NCI-H1417 (cell line): ENCODE data around the gene TRABD2B.
A peak's percentile ranks its signal among the peaks of the same experiment; 100 is the strongest.

Experiments used
- DNase-seq, 3 experiments: peaks; one replicate each; lab custom pipeline; 2025; lab: John Stamatoyannopoulos, UW

Gene TRABD2B

DNA sequence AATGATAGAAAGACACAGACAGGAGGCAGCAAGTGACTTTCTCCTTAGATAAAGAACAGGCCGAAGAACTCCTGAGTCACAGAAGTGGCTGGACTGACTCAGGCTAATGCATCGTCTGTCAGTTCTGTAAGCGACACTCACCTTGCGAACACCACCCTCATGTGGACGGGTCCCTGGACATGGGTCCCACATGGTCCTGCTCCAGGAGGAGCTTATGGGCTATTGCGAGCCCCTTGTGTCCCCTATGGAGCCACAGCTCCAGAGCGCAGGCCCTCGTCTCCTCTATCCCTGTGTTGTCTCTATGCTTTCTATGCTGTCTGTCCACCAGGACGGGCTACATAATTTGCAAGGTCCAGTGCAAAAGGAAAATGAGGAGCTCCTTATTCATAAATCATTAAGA is 85.8 kb downstream of the TRABD2B start:
- no peak for DNase-seq

DNA sequence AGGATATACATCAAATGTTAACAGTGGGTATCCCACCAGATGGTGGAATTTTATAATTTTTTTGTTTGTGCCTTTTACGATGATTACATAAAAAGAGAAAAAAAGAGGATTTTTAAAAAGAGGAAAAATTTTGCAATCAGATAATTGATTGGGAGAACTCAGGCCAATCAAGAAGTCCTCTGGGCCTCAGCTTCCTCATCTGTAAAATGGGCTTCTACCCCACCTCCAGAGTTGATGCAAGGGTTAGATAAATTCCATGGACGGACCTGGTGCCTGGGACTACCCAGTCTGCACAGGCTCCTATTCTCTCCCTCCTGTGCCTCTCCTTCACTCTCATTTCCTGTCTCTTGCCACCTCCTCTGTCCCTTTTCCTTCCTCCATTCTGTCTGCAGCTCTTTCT is 88.9 kb downstream of the TRABD2B start:
- no peak for DNase-seq

DNA sequence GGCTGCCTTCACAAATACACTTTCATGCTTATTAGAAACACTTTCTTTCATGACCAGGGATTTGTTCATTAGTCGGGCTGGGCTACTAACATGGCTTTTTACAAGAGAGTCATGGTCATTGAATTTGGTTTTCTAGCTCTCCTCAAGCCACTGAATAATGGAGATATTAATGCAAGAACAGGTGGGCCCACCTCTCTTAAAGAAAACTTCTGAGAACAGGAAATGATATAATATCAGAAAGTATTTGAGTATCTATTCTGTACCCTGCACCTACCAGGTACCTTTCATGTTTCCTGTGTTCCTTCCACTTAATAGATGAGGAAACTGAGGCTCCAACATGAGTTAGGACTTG is 90.0 kb downstream of the TRABD2B start:
- no peak for DNase-seq

DNA sequence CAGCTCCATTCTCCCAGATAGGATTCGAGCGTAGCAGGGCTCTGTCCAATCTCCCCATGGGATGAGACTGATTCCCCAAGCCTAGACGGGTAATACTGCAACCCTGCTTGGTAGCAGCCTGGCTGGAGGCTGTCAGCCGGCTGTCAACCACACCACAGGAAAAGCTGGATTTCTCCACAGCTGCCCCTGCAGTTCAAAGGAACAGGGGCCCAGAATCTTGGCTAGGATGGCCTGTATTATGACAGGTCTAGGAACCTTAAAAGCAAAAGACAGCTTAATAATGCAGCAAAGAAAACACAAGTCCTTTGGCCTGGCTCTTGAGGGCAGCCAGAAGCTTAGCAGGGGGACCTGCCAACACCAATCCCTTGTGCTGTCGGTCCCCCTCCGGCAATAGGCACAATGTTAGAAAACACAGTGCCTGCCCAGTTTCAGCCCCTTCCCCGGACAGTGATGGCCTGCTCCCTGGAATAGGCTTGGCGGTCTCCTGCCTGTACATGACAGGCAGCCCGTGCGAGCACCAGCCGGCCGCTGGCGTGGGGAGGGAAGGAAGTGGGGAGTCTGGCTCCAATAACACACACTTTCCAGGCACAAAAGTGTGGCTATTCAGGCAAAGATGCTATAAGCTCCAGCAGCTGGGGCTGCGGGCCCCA is 90.5 kb downstream of the TRABD2B start:
- no peak for DNase-seq

DNA sequence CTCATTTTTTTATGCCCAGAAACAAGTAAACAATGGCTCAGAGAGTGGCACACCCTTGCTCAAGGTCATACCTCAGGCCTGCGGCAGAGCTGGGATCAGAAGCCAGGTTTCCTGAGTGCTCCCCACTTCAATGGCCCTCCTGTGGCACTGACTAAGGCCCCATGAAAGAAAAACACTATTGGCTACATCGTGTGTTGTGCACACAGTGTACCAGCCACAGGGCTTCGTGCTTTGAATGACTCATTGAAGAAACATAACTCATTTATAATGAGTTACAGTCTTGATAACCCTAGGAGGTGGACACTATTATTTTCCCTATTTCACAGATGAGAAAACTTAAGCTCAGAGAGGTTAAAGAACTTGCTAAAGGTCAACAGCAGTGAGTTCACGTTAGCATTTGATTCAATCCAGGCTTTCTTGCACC is 91.2 kb downstream of the TRABD2B start:
- peak; percentile 22 to 71 (median 64) for DNase-seq

DNA sequence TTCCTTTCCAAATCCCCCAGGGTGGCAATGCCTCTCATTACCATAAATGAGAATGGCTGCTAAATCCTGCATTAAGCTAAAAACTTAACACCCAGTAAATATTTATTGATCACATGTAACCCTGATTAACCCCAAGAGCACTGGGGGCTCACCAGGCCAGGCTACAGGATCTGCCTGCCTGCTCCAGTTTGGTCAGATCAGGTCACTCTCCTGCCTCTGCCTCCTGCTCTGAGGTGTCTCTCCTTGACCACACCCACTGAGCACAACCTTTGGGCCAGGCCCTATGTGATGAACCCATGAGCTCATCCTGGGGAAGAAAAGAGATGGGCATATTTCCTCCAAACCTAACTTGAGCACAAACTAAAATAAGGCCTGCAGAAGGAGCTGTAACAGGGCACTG is 93.5 kb downstream of the TRABD2B start:
- DNase-seq: no peak

DNA sequence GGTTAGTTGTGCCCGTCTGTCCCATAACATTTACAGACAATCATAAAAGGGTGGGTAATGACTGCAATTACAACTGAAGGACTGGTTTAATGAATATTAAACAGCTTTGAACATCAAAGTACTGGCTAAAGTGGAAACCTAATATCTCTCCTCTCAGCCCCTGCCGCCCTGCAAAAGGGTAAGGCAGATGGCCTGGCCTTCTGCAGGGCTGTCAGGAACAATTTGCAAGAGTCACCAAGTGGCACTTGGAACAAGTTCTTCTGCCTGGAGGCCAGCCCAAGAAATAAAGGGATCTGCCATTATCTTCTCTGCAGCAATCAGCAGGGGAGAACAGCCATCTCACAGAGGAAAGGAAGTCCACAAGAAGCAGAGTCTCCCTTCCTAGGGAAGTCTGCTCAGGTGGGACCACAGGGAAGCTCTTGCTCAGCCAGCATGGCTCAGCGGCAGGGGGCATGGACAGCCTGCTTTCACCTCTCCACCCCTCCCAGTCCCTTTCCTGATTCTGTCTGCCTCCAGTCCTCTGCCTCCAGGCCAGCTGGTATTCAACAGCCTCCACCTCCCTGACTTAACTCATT is 96.1 kb downstream of the TRABD2B start:
- DNase-seq: peak; percentile 72 to 93 (median 81)

DNA sequence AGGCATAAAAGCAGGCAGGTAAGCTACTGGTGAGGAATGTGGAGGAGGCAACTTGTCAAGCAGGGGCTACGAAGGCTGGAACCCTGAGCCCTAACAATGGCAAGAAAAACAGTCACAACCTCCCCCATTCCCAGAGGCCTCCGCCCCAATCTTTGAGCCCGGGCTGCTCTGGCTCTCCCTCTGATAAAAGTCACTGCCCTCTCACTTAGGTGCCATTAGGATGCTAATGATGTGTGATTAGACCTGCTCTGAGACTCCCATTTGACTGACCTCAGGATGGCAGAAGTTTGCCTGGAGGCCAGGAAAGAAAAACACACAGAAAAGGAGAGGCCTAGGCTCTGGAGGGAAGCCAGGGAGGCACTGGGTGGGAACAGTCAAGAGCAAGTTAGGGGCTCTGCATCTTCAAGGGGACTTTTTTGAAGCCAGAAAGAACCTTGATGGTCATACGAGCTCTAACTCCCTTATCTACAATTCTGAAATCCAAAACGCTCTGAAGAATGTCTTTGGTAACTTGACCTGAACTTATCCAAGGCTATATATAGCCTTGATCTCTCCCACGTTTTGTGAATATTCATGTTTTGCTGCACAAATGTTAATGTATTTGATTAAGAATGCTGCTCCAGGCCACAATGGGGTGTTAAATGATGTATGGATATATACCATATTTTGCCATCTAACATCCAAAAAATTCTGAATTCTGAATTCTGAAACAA is 98.9 kb downstream of the TRABD2B start:
- peak in 1 of 3 experiments; percentile 9 for DNase-seq

DNA sequence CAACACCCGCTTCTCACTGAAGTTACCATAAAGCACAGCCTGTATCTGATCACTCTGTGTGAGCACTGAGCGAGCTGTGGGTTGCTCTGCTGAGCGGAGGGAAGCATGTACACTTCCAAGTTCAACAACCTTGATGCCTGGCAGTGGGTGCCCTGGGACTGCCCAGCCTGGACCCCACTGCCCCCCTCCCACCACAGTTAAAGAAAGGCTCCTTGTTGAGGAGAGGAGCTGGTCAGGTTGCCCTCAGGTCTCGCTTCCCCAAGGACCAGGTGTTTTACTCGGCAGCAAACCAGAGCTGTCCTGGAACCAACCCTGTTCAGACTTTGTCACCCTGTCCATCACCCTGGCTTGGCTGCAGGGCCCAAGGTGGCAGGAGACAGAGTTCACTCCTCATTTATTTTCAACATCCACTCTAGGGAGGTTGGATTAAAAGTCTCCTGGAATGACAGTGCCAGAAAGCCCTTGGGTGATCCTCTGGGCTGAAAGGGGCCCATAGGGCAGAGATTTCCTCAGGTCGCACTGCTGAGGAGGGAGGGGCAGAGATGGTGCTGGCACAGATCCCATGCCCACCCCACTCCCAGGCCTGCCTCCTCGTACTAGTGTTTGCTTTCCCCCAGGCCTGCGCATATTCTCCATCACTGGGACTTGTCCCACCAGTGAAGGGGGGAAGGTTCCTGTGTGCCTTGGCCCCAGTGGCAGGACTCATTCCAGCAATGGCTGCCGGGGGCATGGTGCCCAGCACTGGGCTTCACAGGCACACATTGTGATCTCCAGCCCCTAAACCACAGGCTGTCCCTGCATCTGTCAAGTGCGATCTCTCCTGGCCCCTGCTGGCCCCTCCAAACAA is 101.7 kb downstream of the TRABD2B start:
- DNase-seq: no peak

DNA sequence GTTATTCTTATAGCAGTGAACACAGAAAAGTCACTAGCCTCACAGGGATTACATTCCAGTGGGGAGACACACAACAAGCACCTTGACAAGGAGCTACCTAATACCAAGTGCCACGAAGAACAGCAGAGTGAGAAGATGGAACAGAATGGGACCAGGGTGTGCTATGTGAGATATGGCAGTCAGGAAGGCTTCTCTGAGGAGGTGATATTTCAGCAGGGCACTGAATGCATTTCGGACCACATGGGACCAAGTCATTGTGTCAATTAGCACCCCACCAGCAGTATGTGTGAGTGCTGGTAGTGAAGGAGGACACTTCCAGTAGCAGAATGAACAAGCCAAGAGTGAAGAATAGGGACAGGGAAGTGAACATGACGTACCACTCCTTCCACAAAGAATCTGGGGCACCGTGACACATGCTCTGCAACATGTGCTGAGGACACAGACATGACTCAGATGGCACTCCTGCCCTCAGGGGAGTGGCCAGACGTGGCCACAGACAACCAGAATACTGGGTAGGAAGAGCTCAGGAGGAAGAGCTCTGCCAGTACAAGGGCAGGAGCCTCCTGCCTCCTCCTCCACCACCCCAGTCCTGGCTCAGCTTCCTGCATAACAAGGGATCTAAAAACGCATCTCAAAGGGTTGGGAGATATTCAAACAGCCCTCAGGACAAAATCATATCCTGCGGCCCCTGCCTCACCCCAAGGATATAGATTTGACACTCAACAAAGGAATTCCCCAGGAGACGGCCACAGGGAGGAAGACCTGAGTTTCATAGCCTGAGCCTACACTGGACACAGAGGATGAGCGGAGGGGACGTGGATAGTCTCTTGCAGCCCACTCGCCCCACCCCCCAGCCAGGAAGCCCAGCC is 102.5 kb downstream of the TRABD2B start:
- no peak for DNase-seq

DNA sequence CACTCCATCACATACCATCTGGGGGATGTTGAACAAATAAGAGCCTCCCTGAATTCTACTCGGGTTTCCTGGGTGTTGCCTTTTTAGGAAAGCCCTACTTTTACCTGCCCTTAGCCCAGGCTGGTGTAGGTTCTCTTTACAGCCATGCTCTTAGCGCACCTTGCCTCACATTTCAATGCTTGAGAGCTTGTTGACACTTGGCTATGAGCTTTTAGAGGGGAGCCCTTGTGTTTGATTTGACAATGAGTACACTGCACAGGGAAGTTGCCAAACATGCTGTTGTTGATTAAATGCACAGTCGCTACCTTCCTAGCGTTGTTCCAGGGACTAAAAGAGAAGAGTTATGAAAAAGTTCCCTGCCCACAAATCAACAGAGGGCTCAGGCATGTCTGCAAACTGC is 103.8 kb downstream of the TRABD2B start:
- peak in 2 of 3 experiments; percentile 16 to 90 for DNase-seq

DNA sequence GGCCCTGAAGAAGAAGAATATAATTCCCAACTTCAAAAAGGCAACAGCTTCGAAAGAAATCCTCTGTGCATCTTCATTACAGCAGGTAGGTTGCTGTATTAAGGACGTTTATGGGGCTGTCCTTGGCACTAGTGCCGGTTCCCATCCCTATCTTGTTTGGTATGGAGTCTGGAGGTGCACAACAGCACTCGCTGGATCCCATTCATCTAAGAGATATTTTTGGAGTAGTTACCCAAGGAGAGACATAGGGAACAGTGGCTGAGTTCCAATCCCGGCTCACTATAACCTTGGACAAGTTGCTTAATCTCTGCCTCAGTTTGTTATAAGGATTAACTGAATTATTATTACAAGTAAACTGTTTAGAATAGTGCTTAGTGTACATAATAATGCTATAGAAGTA is 106.4 kb downstream of the TRABD2B start:
- DNase-seq: no peak

DNA sequence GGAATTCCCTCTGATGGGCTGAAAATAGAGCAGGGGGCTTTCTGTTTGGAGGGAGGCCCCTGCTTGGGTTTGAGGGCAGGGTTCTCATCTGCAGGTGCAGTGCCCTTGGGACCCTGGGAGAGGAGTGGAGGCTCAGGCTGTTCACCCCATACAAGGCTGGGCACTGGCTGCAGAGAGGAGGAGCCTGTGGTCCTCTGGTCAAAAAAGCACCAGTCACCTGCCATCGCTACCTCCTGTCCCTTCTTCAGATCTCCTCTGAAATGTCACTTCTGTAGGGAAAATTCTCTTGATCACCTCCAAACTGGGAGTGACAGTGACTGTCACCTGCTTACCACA is 108.9 kb downstream of the TRABD2B start:
- DNase-seq: no peak

DNA sequence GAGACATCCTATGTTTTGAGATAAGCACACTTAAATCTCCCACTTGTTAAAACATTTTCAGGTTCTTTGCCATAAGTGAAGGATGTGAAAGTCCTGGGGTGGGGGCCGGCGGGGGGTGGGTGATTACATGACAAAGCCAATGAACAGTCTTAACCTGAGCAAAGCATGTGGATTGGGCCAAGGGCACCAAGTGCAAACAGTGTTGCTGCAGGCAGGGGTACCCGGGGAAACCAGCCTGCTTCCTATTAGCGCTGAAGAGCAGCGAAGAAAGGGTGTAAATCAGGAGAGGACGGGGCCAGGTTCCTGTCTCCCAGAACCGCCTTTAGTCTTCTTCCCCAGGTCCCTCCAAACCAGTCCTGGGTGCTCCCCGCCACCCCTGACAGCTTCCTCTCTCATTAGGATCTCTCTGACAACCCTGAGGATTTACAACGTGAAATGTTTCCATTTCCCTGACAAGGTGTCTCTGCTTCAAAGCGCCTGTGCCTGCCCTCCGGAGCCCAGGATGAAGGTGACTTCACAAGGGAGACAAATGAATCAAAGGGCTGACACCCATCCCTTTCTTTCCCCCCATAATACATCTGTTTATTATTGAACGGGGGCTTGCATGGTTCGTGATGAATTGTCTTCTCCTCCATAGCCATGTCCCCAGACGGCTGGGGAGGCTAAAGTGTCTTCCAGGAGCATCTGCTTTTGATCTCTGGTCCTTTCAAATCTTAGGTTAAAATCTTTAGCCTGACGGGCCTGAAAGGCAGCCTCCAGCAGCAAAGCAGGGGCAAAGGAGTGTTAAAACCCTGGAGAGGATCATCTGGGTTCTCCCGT is 109.5 kb downstream of the TRABD2B start:
- no peak for DNase-seq

DNA sequence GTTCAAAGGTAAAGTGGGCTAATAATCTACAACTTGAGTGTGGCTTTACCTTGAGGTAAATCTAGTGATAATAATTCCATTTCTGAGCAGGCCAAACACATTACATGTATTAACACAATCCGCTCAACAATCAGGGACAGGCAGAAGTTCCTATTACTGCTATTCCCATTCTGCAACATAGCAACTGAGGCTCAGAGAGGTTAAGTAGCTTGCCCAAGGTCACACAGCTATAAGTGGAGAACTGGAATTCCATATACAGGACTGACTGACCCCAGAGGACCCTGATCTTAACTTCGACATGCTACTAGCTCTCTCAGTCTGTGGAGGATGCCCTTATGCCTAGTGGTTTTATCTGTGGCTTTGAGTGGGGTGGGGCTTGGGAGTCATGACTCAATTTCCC is 110.1 kb downstream of the TRABD2B start:
- no peak for DNase-seq

DNA sequence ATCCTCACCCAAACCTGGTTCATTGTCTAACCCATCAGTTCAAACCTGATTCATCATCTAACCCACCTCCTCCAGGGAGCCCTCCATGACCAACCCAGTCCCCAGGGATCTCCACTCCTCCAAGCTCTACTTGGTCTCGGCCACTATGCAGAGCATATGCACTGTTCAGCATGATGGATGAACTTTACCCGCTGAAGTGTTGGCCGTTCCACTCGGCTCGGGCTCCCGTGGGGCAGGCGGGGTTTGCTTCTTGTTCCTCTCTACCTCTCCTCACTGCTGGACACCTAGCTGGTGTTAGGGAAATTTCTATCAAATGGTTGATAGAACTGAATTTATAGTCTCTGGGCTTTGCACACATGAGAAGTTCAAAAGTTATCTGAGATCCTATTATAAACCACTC is 111.0 kb downstream of the TRABD2B start:
- peak in 1 of 3 experiments; percentile 28 for DNase-seq

DNA sequence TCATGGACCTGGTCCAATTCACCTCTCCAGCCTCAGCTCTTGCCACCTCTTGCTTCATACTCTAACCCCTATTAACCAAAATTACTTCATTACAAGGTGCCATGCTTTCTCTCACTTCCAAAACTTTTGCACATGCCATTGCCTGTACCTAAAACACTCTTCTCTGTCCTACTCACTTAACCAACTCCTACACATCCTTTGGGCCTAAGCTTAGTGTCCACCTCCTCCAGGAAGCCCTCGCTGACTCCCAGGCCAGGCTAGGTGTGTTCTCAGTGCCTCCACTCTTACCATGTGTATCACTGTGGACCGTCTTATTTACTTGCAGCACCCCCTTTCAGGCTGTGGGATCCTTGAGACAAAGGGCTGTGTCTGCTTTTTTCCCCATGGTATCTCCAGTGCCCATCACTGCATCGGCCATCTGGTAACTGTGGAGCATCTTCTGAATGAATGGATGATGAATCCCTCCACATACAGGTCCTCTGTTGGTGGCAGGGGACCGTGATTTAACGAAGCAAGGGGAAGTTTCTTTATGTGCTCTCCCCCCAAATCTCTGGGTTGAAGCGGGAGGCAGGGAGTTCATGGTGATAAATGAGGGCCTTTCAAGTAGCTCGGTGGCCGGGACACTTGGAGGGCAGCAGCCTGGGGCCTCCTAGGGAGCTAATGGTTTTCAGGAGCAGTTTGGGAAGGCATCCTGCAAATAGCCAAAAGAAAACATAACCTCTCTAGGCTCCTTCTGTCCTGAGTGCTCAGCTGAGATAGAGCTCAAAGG is 111.9 kb downstream of the TRABD2B start:
- DNase-seq: no peak

DNA sequence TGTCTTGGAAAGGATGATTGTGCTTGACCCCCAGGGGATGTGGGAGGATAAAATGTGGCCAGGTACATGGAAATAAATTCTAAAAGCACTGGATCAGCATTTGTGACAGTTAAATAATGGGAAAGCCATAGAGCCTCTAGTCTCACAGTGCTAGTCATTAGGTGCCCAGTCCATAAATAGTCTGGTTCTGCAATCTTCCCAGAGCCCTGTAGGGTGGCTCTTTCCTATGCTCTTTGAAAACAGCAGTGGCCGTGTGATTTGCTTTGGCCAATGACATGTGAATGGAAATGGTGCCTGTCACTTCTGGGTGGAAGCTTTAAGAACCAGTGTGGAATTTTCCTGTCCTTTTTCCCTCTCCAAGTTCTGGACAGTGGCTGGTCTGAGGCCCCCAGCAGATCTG is 113.2 kb downstream of the TRABD2B start:
- no peak for DNase-seq

DNA sequence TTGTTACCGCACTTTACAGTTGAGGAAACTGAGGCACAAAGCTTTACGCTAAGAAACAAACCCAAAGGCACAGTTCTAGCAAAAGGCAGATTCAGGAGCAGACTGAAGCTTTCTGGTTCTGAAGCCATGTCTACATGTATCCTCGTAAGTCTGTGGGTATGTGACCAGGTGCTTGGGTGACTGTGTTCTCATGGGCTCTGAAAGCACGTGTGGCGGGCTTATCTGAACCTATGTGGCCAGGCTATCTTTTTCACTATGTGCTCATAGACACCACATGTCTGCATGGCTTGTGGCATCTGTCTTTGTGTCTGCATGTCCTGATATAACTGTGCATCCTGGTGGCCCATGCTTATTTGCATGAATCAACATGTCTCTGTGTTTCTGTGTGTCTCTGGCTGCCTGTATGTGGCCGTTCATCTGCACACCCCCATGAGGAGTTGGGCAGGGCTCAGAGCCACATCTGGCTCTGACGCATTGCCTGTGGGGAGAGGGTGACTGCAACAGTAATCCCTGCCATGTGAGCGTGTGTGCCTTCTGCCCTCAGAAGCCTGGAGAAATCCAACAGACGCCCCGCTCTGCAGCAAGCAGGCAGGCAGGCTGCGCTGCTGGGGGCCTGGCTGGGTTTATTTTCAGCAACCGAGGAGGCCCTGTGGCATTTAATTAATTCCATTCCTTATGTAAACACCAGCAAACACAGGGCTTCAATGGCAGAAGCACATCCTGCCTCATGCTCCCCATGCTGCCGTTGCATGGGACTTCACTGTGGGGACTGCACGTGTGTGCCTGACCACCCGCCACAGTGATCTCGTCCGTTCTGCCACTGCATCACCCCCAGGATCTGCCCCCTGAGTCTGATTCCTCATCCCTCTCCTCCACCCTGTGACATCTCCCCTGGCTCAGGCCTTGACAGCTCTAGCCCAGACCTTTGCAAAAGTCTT is 115.4 kb downstream of the TRABD2B start:
- DNase-seq: peak in 2 of 3 experiments; percentile 64 to 86
